ENCODE measurements around the gene TMPRSS6. TPM values are rescaled to one million over a fixed set of nuclear protein-coding genes. Genes with fewer than 3 reads are reported as not detected.
A peak's percentile ranks its signal among the peaks of the same experiment; 100 is the strongest.

TMPRSS6 gene
- total and polyA plus RNA-seq, 2 of the 13 experiments (the other 11 are each of a cell fraction or from before 2014, with no cell fraction given), result 4.2 to 4.8 TPM

GRCh38 chr22:37103151-37103550, 6.4 kb downstream of the TMPRSS6 start (continued):
- no peak for TF ChIP-seq ZIK1 (CRISPR knock-in tag; IDR thresholded peaks at IDR 0.05; ENCODE audit: borderline replicate concordance, low read depth)

- Histone ChIP-seq H3K4me1 (ENCODE audit: insufficient read depth, low read length) (peaks cover 26% of the 10 kb centered on the region), H2AFZ (ENCODE audit: low read length) (no peak overlapping the region), H3K9ac (ENCODE audit: insufficient read depth, low read depth, low read length) (no peak overlapping the region), H3K9me3 (ENCODE audit: low read length) (no peaks in the 10 kb centered on the region), H3K36me3 (replicated peaks in 1 of 2; ENCODE audit: control insufficient read depth in 1 of 2, insufficient read depth in 2 of 2, low read length in 2 of 2) (no peaks in the 10 kb centered on the region), H3K79me2 (ENCODE audit: insufficient read depth, low read length) (no peaks in the 10 kb centered on the region), H3K4me3 (replicated peaks in 1 of 3; ENCODE audit: insufficient read depth in 1 of 3, low read depth in 2 of 3, low read length in 3 of 3) (no peak overlapping the region), H4K20me1 (ENCODE audit: insufficient read depth, low read length) (no peaks in the 10 kb centered on the region), H3K27ac (ENCODE audit: extremely low read length, insufficient read depth, low read length) (no peak overlapping the region), H3K27me3 (ENCODE audit: control insufficient read depth in 1 of 2, insufficient read depth in 2 of 2, low read length in 2 of 2) (no peaks in the 10 kb centered on the region), H3K4me2 (ENCODE audit: low read depth, low read length) (no peak overlapping the region)
- intact Hi-C loops (cut with micrococcal nuclease; ENCODE audit: unreplicated experiment) (no loop called here), in situ Hi-C loops (cut with HindIII; ENCODE audit: extremely low pct_ligation_motif_present, low pct_unique_long_range_greater_than_20kb) (no loop called here)
- FAIRE-seq (no peak), ATAC-seq (no peak), DNase-seq (ENCODE audit: low spot score) (no peak)
- POLR2A ChIA-PET, result no interaction called here
- CTCF ChIA-PET (ENCODE audit: low intra/inter-chr PET ratio, low total read pairs), result no interaction called here
- WGBS (ENCODE audit: low lambda C conversion rate), result 90% methylated on average over 6 of the region's 10 CpGs
- BruUV-seq (replicated peaks), result no TSS peak
- TF ChIP-seq MIXL1 (CRISPR knock-in tag; IDR thresholded peaks at IDR 0.05) (no peak), ZNF263 (CRISPR knock-in tag; IDR thresholded peaks at IDR 0.05) (peak; percentile 73), CEBPB (IDR thresholded peaks at IDR 0.05; ENCODE audit: borderline replicate concordance, low read depth, low read length) (no peak), TOPORS (CRISPR knock-in tag; IDR thresholded peaks at IDR 0.05) (no peak), ZNF710 (CRISPR knock-in tag; IDR thresholded peaks at IDR 0.05; ENCODE audit: borderline replicate concordance) (no peak), ZNF75D (CRISPR knock-in tag; IDR thresholded peaks at IDR 0.05; ENCODE audit: borderline replicate concordance) (no peak), NPAS2 (CRISPR knock-in tag; IDR thresholded peaks at IDR 0.05; ENCODE audit: borderline replicate concordance) (no peak), LRRFIP1 (CRISPR knock-in tag; conservative IDR thresholded peaks at IDR 0.05) (no peak), WIZ (CRISPR knock-in tag; IDR thresholded peaks at IDR 0.05) (no peak), ZNF776 (CRISPR knock-in tag; IDR thresholded peaks at IDR 0.05) (no peak), ZBTB33 (CRISPR knock-in tag; IDR thresholded peaks at IDR 0.05) (peak; percentile 76; the same call in 1 of the 2 replicates), MAZ (IDR thresholded peaks at IDR 0.05; ENCODE audit: borderline replicate concordance, low read depth, low read length) (no peak), MAZ (CRISPR knock-in tag; IDR thresholded peaks at IDR 0.05; ENCODE audit: low read depth) (no peak), ZFAT (CRISPR knock-in tag; conservative IDR thresholded peaks at IDR 0.05) (no peak), GATAD2A (CRISPR knock-in tag; IDR thresholded peaks at IDR 0.05) (no peak), ZBTB8A (CRISPR knock-in tag; IDR thresholded peaks at IDR 0.05; ENCODE audit: borderline replicate concordance, low read depth) (no peak), KLF12 (CRISPR knock-in tag; IDR thresholded peaks at IDR 0.05; ENCODE audit: borderline replicate concordance) (no peak)
Observed at GRCh38 chr22:37101311-37102066, 8.0 kb downstream of the TMPRSS6 start.
